NCI-H128 (cell line): Measurements from ENCODE around the gene PKNOX2.
"Not testable (repeated sequence)": the region's sequence is repeated elsewhere in the genome, so short reads cannot be mapped to it uniquely, and the experiment has no call there.

Source experiments
- DNase-seq: peaks from one replicate; lab custom pipeline; 2025; ENCODE audit not compliant: unreplicated experiment; lab: John Stamatoyannopoulos, UW

Gene PKNOX2

GRCh38 chr11:125201525-125202141, 37.1 kb downstream of the PKNOX2 start:
- no peak for DNase-seq

DNA sequence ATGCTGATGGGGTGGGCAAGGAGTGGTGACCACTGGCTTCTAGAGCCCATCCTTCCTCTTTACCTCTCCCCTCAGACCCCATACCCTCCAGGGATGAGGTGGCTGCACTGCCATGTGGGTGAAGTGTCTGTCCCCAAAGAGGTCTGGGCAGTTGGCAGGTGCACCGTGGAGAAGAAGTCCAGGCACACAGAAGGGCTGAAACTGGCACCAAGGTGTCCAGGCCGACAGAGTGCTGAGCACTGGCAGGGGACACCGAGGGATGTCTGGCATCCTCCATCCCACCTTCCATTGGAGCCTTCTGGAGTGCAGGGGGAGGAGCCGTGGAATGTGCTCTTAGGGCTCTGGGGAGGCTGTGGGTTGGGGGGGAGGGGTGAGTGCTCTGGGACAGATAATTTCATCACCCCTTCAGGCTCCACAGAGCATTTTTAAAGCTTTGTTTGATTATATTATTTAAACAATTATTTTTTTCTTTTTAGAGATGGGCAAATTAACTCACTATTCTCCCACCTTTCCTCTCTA, 37.9 kb downstream of the PKNOX2 start:
- DNase-seq = no peak

- DNase-seq = no peak
These were observed 38.4 kb downstream of the PKNOX2 start for GRCh38 chr11:125202977-125203376.

- no peak for DNase-seq
These were observed 43.4 kb downstream of the PKNOX2 start for GRCh38 chr11:125207866-125208425.

- DNase-seq = no peak
These were observed 45.5 kb downstream of the PKNOX2 start for GRCh38 chr11:125210066-125210465.

GRCh38 chr11:125211191-125211947, 46.8 kb downstream of the PKNOX2 start:
- DNase-seq = no peak

- no peak for DNase-seq
These were observed 47.4 kb downstream of the PKNOX2 start for GRCh38 chr11:125211948-125212340.

DNA sequence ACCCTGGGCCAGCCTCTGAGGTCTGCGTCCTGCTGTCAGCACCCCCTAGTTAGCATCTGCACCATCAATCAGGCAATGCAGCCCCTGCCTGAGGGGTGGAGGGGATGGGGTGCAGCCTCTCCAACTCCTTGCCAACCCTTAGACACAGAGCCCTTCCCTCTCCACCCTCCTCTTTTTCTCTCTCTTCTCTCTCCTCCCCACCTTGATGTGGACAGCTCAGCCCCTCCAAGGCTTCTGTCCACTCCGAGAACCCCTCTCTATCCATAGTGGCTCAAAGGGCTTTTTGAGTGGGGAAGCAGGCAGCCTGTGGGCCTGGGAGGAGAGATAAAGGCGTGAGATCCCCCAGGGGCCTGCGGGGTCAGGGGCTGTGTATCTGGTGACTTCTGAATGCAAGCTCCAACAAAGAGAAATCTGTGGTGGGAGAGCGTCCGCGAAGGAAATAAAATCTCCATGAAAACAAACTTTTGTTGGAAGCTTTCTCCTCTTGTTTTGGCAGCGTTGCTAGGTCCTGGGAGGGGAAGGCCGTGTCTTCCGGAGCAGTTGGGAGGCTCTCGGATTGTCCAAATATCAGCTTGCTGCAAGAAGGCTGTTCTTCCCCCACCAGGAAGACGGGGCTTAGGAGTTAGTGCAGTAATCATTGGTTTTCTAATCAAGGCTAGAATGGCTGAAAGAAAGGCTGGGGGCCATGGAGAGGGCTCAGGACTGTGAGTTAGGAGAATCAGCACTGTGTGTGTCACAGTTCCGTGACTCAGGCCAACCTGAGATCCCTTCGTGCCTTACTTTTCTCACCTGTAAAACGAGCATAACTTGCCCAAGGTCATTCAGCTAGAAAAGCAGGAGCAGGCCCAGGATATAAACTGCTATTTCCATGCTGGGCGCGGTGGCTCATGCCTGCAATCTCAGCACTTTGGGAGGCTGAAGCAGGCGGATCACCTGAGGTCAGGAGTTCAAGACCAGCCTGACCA, 50.3 kb downstream of the PKNOX2 start:
- DNase-seq = no peak

DNA sequence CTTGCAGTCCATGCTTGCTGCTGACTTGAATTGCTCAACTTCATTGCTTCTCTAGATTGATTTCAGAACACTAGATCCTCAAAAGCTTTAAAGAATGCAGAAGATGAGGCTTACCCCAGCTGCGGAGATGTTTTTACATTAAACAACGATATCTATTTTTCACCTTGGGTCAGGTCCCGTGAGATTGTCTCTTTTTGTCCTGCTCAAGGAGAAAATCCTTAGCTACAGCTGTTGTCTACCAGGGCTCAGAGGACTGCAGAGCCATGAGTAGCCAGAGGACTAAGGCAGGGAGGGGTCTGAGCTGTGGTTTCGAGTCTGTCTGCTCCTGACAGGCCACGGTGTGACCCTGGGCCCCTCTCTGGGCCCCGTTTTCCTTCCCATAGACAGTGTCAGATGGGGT, 51.4 kb downstream of the PKNOX2 start:
- DNase-seq = no peak

GRCh38 chr11:125218336-125218735, 53.8 kb downstream of the PKNOX2 start:
- no peak for DNase-seq

DNA sequence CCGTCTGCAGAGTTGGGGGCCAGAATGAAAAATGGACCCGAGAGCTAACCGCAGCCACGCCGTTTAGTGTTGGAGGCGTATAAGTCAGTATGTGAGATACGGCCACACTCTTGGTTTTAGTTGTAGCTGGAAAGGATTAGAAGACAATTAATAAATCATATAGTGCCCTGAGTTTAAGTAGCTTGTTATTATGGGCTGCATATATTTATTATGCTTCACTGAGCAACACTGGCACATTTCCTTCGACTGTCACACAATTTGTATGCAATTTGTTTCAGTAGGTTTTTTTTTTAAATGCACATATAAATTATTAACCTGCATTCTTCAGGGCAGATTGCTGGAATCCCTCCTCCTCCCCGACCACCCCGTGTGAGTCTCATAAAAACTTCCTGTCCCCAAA, 56.9 kb downstream of the PKNOX2 start:
- DNase-seq = no peak

DNA sequence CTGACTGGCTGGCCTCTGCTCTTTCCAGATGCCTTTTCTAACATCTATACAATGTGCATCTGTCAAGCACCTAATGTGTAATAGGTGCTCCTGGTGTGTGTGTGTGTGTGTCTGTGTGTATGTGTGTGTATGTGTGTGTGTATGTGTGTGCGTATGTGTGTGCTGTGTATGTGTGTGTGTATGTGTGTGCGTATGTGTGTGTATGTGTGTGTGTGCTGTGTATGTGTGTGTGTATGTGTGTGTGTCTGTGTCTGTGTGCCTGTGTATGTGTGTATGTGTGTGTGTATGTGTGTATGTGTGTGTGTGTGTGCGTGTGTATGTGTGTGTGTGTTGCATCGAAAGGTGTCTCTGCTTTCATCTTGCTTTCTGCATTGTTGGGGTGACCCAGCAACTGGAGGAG, 57.9 kb downstream of the PKNOX2 start:
- DNase-seq = no peak

GRCh38 chr11:125223161-125223560, 58.6 kb downstream of the PKNOX2 start:
- DNase-seq = not testable (repeated sequence)

- no peak for DNase-seq
These were observed 59.4 kb downstream of the PKNOX2 start for GRCh38 chr11:125223901-125224361.

DNA sequence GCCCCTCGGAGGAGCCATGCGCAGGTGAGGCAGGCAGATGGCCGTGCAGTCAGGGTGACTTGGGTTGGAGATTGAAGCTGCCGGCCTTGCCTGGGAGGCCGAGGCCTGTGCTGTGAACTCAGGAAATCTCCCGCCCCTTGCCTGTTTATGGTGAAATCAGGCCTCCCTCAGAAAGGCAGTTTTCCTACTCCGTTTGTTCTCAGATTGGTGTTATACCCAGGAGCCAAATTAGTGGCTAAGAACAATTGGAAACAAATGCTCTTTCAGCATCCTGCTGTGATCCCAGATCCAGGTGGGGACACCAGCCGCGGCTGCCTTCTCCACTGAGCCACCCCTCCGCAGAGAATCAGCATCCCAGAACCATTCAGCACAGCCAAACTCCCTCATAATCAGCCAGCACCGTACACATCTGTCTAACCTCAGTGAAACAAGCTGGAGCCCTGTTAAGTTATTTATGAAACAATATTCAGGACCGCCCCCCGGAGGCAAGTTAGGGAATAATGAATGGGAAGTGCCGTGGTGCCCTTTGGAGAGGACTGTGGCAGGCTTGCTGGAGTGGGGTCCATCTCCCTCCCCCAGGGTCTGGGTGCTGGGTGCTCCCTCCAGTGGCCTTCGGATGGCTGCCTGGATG, 60.0 kb downstream of the PKNOX2 start:
- DNase-seq = no peak

DNA sequence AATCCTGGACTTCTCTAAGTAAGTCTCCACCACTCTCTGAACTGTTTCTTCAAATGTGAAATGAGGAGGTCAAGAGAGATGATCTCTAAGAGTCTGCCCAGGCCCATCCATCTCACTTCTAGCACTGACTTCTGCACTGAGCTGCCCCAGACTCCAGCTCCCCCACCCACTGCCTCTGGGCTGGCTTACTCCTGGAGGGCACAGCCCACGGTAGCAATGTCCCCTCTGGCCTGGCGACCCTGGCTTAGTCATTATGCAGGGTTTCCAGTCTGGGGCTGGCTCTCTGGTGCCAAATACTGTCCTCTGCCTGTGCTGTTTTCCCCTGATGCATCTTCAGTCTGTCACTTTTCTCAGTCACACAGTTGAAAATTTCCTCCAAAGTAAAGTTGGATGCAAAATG, 60.9 kb downstream of the PKNOX2 start:
- no peak for DNase-seq

- DNase-seq = no peak
These were observed 61.5 kb downstream of the PKNOX2 start for GRCh38 chr11:125226031-125226430.

- DNase-seq = no peak
These were observed 62.2 kb downstream of the PKNOX2 start for GRCh38 chr11:125226706-125227105.

DNA sequence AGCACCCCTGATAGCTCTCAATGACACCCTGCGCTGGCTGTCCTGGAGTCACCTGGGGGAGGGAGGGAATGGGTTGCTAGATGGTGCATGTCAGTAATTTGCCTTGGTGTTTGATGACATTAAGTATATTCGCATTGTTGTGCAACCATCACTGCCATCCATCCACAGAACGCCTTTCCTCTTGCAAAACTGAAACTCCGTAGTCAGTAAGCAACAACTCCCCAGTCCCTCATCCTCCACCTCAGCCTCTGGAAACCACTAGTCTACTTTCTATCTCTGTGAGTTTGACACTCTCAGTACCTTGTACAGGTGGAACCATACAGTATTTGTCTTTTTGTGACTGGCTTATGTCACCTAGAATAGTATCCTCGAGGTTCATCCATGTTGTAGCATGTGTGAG, 62.6 kb downstream of the PKNOX2 start:
- no peak for DNase-seq

DNA sequence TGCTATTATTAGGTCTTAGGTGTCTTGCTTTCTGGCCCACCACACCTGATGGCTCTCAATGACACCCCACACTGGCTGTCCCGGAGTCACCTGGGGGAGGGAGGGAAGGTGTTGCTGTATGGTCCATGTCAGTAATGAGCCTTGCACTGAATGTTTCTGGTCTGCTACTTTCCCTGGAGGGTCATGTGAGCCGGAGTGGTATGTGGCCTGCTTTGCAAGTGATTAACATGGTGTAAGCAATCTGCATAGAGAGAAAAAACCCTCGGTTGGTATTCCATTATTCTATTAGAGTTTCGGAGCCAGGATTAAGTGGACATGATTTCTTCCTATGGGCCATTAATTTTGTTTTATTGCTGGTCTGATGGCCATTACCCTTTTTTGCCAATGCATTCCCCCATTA, 63.9 kb downstream of the PKNOX2 start:
- DNase-seq = no peak

- no peak for DNase-seq
These were observed 64.4 kb downstream of the PKNOX2 start for GRCh38 chr11:125228993-125229392.
